B cell (primary cell): Measurements from ENCODE around the gene ABCD4. TPM values are rescaled to one million over a fixed set of nuclear protein-coding genes. Genes with fewer than 3 reads are reported as not detected.

ENCODE experiments used
- ATAC-seq: fragments of 200-7000 bp; cut with Tn5 transposase; one replicate; pipeline ENCODE4 v1.10.0; 2021; ENCODE audit warnings: low read depth, mild to moderate bottlenecking, moderate number of reproducible peaks, moderate library complexity
- CTCF ChIA-PET: fragments of 350-600 bp; sonication (Branson Sonifier 250); formaldehyde crosslinking; loops from one replicate; lab custom pipeline; 2021; ENCODE audit warnings: antibody characterized with exemption, inconsistent platforms; lab: Charles Lee
- POLR2A ChIA-PET: fragments of 350-600 bp; sonication (Branson Sonifier 250); formaldehyde crosslinking; loops from one replicate; lab custom pipeline; 2021; ENCODE audit warnings: antibody characterized with exemption; lab: Charles Lee
- DNase-seq: peaks from one replicate; pipeline ENCODE4 v3.0.0; 2013
- H2AFZ ChIP-seq: 2 replicates; pipeline ENCODE4 v1.6.1; 2012; ENCODE audit warnings: mild to moderate bottlenecking, low read depth, low read length; ENCODE audit not compliant: insufficient read depth, poor library complexity, severe bottlenecking
- H3K27ac ChIP-seq, 2 donors: 1 replicate in 1 of 2; 2 replicates in 1 of 2; pipeline ENCODE4 v1.5.1; 2012 to 2013; ENCODE audit warnings: low read length in 2 of 2, mild to moderate bottlenecking in 2 of 2, moderate library complexity in 1 of 2
- H3K27me3 ChIP-seq, 4 experiments: fragments of 200-600 bp in 1 of 4; sonication (generic) in 1 of 4; replicated peaks in 1 of 4; 1 replicate in 2 of 4; 2 replicates in 2 of 4; pipeline versions ENCODE4 v1.6.1 to v1.7.0; 2013 to 2016; ENCODE audit warnings: low read length in 3 of 4, mild to moderate bottlenecking in 2 of 4, mixed read lengths in 1 of 4, moderate library complexity in 1 of 4; ENCODE audit not compliant: insufficient read depth in 4 of 4, control insufficient read depth in 3 of 4; ENCODE audit errors: control extremely low read depth in 1 of 4
- H3K36me3 ChIP-seq, 2 experiments: replicated peaks in 1 of 2; 1 replicate in 1 of 2; 2 replicates in 1 of 2; pipeline versions ENCODE4 v1.6.1 to v1.7.1; 2013; ENCODE audit warnings: low read length in 1 of 2; ENCODE audit not compliant: insufficient read depth in 2 of 2, control insufficient read depth in 1 of 2; ENCODE audit errors: control extremely low read depth in 1 of 2, extremely low read depth in 1 of 2
- H3K4me1 ChIP-seq, 2 donors: fragments of 200-600 bp in 1 of 2; sonication (generic) in 1 of 2; 1 replicate in 1 of 2; 2 replicates in 1 of 2; pipeline versions ENCODE4 v1.5.1 to v1.6.1; 2013 to 2017; ENCODE audit warnings: low read length in 2 of 2; ENCODE audit not compliant: control insufficient read depth in 2 of 2, insufficient read depth in 2 of 2
- H3K4me2 ChIP-seq: replicated peaks from 2 replicates; pipeline ENCODE3; 2012; ENCODE audit warnings: mild to moderate bottlenecking, low read depth, low read length; ENCODE audit not compliant: poor library complexity, severe bottlenecking
- H3K4me3 ChIP-seq, 5 experiments: fragments of 200-600 bp in 1 of 5; sonication (generic) in 1 of 5; 1 replicate in 3 of 5; 2 replicates in 2 of 5; pipeline versions ENCODE4 v1.5.1 to v1.7.0; 2011 to 2016; ENCODE audit warnings: low read length in 4 of 5, mild to moderate bottlenecking in 4 of 5, low read depth in 2 of 5, control low read depth in 1 of 5, moderate library complexity in 1 of 5; ENCODE audit not compliant: insufficient read depth in 1 of 5; ENCODE audit errors: control extremely low read depth in 1 of 5, extremely low read depth in 1 of 5
- H3K79me2 ChIP-seq: fragments of 200-600 bp; sonication (generic); one replicate; pipeline ENCODE4 v1.6.0; 2016; ENCODE audit warnings: low read length; ENCODE audit not compliant: control insufficient read depth, insufficient read depth
- H3K9ac ChIP-seq: fragments of 200-600 bp; sonication (generic); 2 replicates; pipeline ENCODE4 v1.6.1; 2017; ENCODE audit warnings: mild to moderate bottlenecking, low read length, moderate library complexity
- H3K9me3 ChIP-seq, 3 donors: one replicate each; pipeline versions ENCODE4 v1.6.1 to v1.7.1; 2013; ENCODE audit warnings: low read length in 2 of 3; ENCODE audit not compliant: control insufficient read depth in 2 of 3, insufficient read depth in 1 of 3; ENCODE audit errors: control extremely low read depth in 1 of 3
- H4K20me1 ChIP-seq: 2 replicates; pipeline ENCODE4 v1.6.0; 2012; ENCODE audit warnings: mild to moderate bottlenecking, low read length; ENCODE audit not compliant: insufficient read depth, control insufficient read depth, poor library complexity, severe bottlenecking
- H3K27ac Mint-ChIP-seq: one replicate; pipeline ENCODE4 v1.8.0; 2021; ENCODE audit warnings: mixed read lengths
- H3K27me3 Mint-ChIP-seq: one replicate; pipeline ENCODE4 v1.8.0; 2021; ENCODE audit warnings: mixed read lengths
- H3K4me1 Mint-ChIP-seq: one replicate; pipeline ENCODE4 v1.8.0; 2021; ENCODE audit warnings: mixed read lengths
- H3K4me3 Mint-ChIP-seq: one replicate; pipeline ENCODE4 v1.8.0; 2021; ENCODE audit warnings: mixed read lengths
- H3K9me3 Mint-ChIP-seq: one replicate; pipeline ENCODE4 v1.8.0; 2022; ENCODE audit warnings: mixed read lengths; ENCODE audit not compliant: insufficient read depth
- EZH2 ChIP-seq: IDR thresholded peaks from 2 replicates; pipeline ENCODE4 v1.6.1; 2012; ENCODE audit warnings: borderline replicate concordance, low read depth, mild to moderate bottlenecking, moderate library complexity, low read length; ENCODE audit not compliant: insufficient read depth, poor library complexity, severe bottlenecking
- WGBS: methylation state at CpG from one replicate; pipeline ENCODE4 v1.1.5; 2013; ENCODE audit warnings: missing lambda C conversion rate; ENCODE audit not compliant: insufficient coverage; 5-methylcytosine and 5-hydroxymethylcytosine counted together
- intact Hi-C: fragments of 100-400 bp; cut with micrococcal nuclease; formaldehyde crosslinking; loops from one replicate; pipeline ENCODE4 v1.10.0; 2022
- polyA plus RNA-seq: library from polyadenylated mRNA; depleted of rRNA; stranded (reverse); fragments of >200 nt; gene quantifications from 2 replicates; pipeline ENCODE4 v1.2.3, GENCODE V29; 2012
- total RNA-seq, 2 donors: library from RNA; stranded (reverse); fragments of 120-200 nt in 1 of 2; gene quantifications; 1 replicate in 1 of 2; 2 replicates in 1 of 2; pipeline versions ENCODE4 v1.2.3 to v1.2.4, GENCODE V29; 2013 to 2022
- TF ChIP-seq, protein P1 (sequence below): fragments of 200-600 bp; IDR thresholded peaks from one replicate; pipeline ENCODE4 v1.8.0; 2022; ENCODE audit warnings: antibody characterized with exemption, mild to moderate bottlenecking

ABCD4 gene
- total and polyA plus RNA-seq, 2 donors (not counting 1 experiment from before 2014, with no cell fraction given): 90.0 to 125 TPM

DNA sequence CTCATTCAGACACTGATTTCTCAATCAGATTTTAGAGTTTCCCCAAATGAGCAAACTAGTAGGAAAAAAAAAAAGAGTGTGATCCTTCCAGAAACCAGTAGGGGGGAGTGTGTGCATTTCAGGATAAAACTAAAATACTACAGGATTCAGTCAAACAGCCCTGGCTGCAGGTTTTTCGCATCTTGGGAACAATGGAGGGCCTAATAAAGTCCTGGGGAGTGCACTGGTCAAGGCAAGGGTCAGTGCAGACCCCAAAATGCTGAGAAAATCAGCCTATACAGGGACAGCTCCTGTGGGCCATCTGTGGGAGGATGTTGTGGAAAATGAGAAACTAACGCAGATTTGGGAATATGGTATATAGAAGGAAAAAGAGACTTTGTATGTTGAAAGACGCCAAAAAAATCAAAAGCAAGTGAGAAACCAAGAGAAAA lies 22.2 kb upstream of the ABCD4 start:
- 14% methylated on average over 1 of the region's 3 CpGs for WGBS

DNA sequence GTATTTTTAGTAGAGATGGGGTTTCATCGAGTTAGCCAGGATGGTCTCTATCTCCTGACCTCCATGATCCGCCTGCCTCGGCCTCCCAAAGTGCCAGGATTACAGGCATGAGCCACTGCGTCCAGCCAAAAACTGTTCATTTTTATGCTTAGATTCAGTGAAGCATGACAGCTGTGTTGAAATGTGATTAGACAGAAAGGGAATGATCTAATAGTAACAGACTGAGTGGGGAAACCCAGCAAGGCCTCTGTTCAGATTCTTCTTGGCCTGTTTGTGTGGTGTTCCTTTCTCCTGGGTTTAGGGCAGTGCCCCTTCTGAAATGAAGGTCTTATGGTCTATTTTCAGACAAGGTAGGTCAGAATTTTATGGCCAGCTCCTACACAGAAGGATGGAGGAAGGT lies 11.8 kb upstream of the ABCD4 start:
- no peak for ATAC-seq
- intact Hi-C loops: no loop called here
- no peak overlapping the region for H3K4me2 ChIP-seq
- no peaks in the 10 kb centered on the region for H3K79me2 ChIP-seq
- H3K4me3 ChIP-seq: no peak overlapping the region
- H3K9me3 ChIP-seq: no peaks in the 10 kb centered on the region
- ChIA-PET POLR2A (interaction anchor here (0.7 kb wide), 1 partner anchor 421 kb away, joined by 8 read pairs; no protein-coding TSS in a partner anchor), CTCF (no interaction called here)
- H3K27ac ChIP-seq: no peak overlapping the region
- WGBS: 91% methylated on average over 4 of the region's 4 CpGs
- H4K20me1 ChIP-seq: no peaks in the 10 kb centered on the region
- H3K36me3 ChIP-seq: no peaks in the 10 kb centered on the region
- H3K27me3 Mint-ChIP-seq: peaks cover 4% of the 10 kb centered on the region
- H2AFZ ChIP-seq: no peak overlapping the region
- DNase-seq: no peak
- no peak overlapping the region for H3K4me3 Mint-ChIP-seq
- H3K27me3 ChIP-seq: no peaks in the 10 kb centered on the region
- H3K27ac Mint-ChIP-seq: no peak overlapping the region
- H3K4me1 Mint-ChIP-seq: no peaks in the 10 kb centered on the region
- no peaks in the 10 kb centered on the region for H3K9me3 Mint-ChIP-seq
- TF ChIP-seq EZH2: no peak
- H3K9ac ChIP-seq: no peak overlapping the region
- no peaks in the 10 kb centered on the region for H3K4me1 ChIP-seq

More for the DNA sequence above, 22.2 kb upstream of the ABCD4 start:
- ATAC-seq (no peak), DNase-seq (no peak)
- Histone ChIP-seq H4K20me1 (no peaks in the 10 kb centered on the region), H3K4me3 (no peak overlapping the region), H3K79me2 (no peaks in the 10 kb centered on the region), H3K4me1 (no peaks in the 10 kb centered on the region), H3K4me2 (no peak overlapping the region), H2AFZ (no peak overlapping the region), H3K36me3 (no peaks in the 10 kb centered on the region), H3K9ac (no peak overlapping the region), H3K27me3 (peaks cover 0 to 2% (median 0%) of the 10 kb centered on the region in 4 experiments), H3K27ac (no peak overlapping the region), H3K9me3 (no peaks in the 10 kb centered on the region)
- no peak overlapping the region for H3K27ac Mint-ChIP-seq
- intact Hi-C loops: no loop called here
- H3K27me3 Mint-ChIP-seq: peaks cover 20% of the 10 kb centered on the region
- no peak overlapping the region for H3K4me3 Mint-ChIP-seq
- no peak for TF ChIP-seq EZH2
- TF ChIP-seq, protein P1, sequence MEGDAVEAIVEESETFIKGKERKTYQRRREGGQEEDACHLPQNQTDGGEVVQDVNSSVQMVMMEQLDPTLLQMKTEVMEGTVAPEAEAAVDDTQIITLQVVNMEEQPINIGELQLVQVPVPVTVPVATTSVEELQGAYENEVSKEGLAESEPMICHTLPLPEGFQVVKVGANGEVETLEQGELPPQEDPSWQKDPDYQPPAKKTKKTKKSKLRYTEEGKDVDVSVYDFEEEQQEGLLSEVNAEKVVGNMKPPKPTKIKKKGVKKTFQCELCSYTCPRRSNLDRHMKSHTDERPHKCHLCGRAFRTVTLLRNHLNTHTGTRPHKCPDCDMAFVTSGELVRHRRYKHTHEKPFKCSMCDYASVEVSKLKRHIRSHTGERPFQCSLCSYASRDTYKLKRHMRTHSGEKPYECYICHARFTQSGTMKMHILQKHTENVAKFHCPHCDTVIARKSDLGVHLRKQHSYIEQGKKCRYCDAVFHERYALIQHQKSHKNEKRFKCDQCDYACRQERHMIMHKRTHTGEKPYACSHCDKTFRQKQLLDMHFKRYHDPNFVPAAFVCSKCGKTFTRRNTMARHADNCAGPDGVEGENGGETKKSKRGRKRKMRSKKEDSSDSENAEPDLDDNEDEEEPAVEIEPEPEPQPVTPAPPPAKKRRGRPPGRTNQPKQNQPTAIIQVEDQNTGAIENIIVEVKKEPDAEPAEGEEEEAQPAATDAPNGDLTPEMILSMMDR: peak; percentile 71
- POLR2A ChIA-PET: no interaction called here
- no peaks in the 10 kb centered on the region for H3K4me1 Mint-ChIP-seq
- no peaks in the 10 kb centered on the region for H3K9me3 Mint-ChIP-seq
- CTCF ChIA-PET: interaction anchor here (0.8 to 1.6 kb wide), 3 partner anchors 21 to 275 kb away, joined by 3 to 5 read pairs (median 4); no protein-coding TSS in a partner anchor
